H9 (cell line): Measurements from ENCODE around the gene RC3H1. TPM values are rescaled to one million over a fixed set of nuclear protein-coding genes. Genes with fewer than 3 reads are reported as not detected.

Experiments
- DNase-seq: peaks from one replicate; pipeline ENCODE4 v3.0.0-alpha.2; 2017
- H2AFZ ChIP-seq: one replicate; pipeline ENCODE4 v1.6.1; 2013; ENCODE audit warnings: mild to moderate bottlenecking, low read length, control low read depth, moderate library complexity
- H2AK5ac ChIP-seq: 2 replicates; pipeline ENCODE4 v1.6.1; 2013; ENCODE audit warnings: low read length, control low read depth, mixed read lengths; ENCODE audit not compliant: insufficient read length
- H2BK120ac ChIP-seq: one replicate; pipeline ENCODE4 v1.6.1; 2013; ENCODE audit warnings: low read depth, mild to moderate bottlenecking, low read length, control low read depth, inconsistent platforms; ENCODE audit not compliant: poor library complexity, severe bottlenecking
- H2BK12ac ChIP-seq: 2 replicates; pipeline ENCODE4 v1.6.1; 2013; ENCODE audit warnings: low read length, control low read depth, mixed read lengths, low read depth; ENCODE audit not compliant: insufficient read length
- H2BK15ac ChIP-seq: 2 replicates; pipeline ENCODE4 v1.6.1; 2013; ENCODE audit warnings: low read depth, low read length, control low read depth
- H2BK20ac ChIP-seq: one replicate; pipeline ENCODE4 v1.6.1; 2013; ENCODE audit warnings: low read depth, mild to moderate bottlenecking, low read length, control low read depth, inconsistent platforms; ENCODE audit not compliant: poor library complexity, severe bottlenecking
- H2BK5ac ChIP-seq: 2 replicates; pipeline ENCODE4 v1.6.1; 2013; ENCODE audit warnings: low read length, control low read depth, mixed read lengths; ENCODE audit not compliant: insufficient read length
- H3K14ac ChIP-seq: 2 replicates; pipeline ENCODE4 v1.6.1; 2013; ENCODE audit warnings: low read length, control low read depth; ENCODE audit not compliant: insufficient read depth
- H3K18ac ChIP-seq: 2 replicates; pipeline ENCODE4 v1.6.1; 2013; ENCODE audit warnings: low read depth, mild to moderate bottlenecking, mixed read lengths, low read length, control low read depth; ENCODE audit not compliant: insufficient read length
- H3K23ac ChIP-seq: 2 replicates; pipeline ENCODE4 v1.6.1; 2013; ENCODE audit warnings: low read length, control low read depth, mixed read lengths, low read depth; ENCODE audit not compliant: insufficient read length
- H3K23me2 ChIP-seq: 2 replicates; pipeline ENCODE4 v1.6.1; 2013; ENCODE audit warnings: low read depth, mild to moderate bottlenecking, mixed read lengths, low read length, control low read depth; ENCODE audit not compliant: insufficient read length, poor library complexity, severe bottlenecking
- H3K27ac ChIP-seq: 2 replicates; pipeline ENCODE4 v1.5.1; 2013; ENCODE audit warnings: low read length, control low read depth, mixed read lengths, low read depth; ENCODE audit not compliant: insufficient read length
- H3K27me3 ChIP-seq: 2 replicates; pipeline ENCODE4 v1.6.1; 2013; ENCODE audit warnings: low read length, control low read depth, inconsistent platforms; ENCODE audit not compliant: insufficient read depth
- H3K4ac ChIP-seq: 2 replicates; pipeline ENCODE4 v1.6.1; 2013; ENCODE audit warnings: low read depth, mild to moderate bottlenecking, control low read depth, inconsistent platforms, low read length, moderate library complexity
- H3K4me1 ChIP-seq: 2 replicates; pipeline ENCODE4 v1.6.1; 2013; ENCODE audit warnings: low read length, control low read depth, inconsistent platforms; ENCODE audit not compliant: insufficient read depth
- H3K4me2 ChIP-seq: 2 replicates; pipeline ENCODE4 v1.6.1; 2013; ENCODE audit warnings: low read length, control low read depth, mixed read lengths; ENCODE audit not compliant: insufficient read length, insufficient read depth
- H3K56ac ChIP-seq: 2 replicates; pipeline ENCODE4 v1.6.1; 2013; ENCODE audit warnings: low read depth, mild to moderate bottlenecking, mixed read lengths, low read length, control low read depth; ENCODE audit not compliant: insufficient read length
- H3K79me1 ChIP-seq: 2 replicates; pipeline ENCODE4 v1.6.1; 2013; ENCODE audit warnings: low read depth, mild to moderate bottlenecking, moderate library complexity, low read length, control low read depth, inconsistent platforms; ENCODE audit not compliant: insufficient read depth, poor library complexity, severe bottlenecking
- H3K79me2 ChIP-seq: 2 replicates; pipeline ENCODE4 v1.6.1; 2013; ENCODE audit warnings: low read length, control low read depth, inconsistent platforms; ENCODE audit not compliant: insufficient read depth
- H3K9ac ChIP-seq: 2 replicates; pipeline ENCODE4 v1.6.1; 2013; ENCODE audit warnings: low read length, control low read depth, mixed read lengths; ENCODE audit not compliant: insufficient read length; ENCODE audit errors: extremely low read depth
- H3K9me3 ChIP-seq: one replicate; pipeline ENCODE4 v1.6.1; 2013; ENCODE audit warnings: low read depth, low read length, inconsistent platforms; ENCODE audit not compliant: control insufficient read depth
- H3T11ph ChIP-seq: one replicate; pipeline ENCODE4 v1.6.1; 2013; ENCODE audit warnings: mild to moderate bottlenecking, low read length, control low read depth, inconsistent platforms
- H4K20me1 ChIP-seq: one replicate; pipeline ENCODE4 v1.6.1; 2013; ENCODE audit not compliant: control insufficient read depth, insufficient read length, insufficient read depth
- H4K5ac ChIP-seq: 2 replicates; pipeline ENCODE4 v1.6.1; 2013; ENCODE audit warnings: low read depth, mild to moderate bottlenecking, mixed read lengths, low read length, control low read depth; ENCODE audit not compliant: insufficient read length
- H4K8ac ChIP-seq: replicated peaks from 2 replicates; pipeline ENCODE4 v1.6.1; 2013; ENCODE audit warnings: low read length, control low read depth, mixed read lengths, low read depth; ENCODE audit not compliant: insufficient read length
- H4K91ac ChIP-seq: 2 replicates; pipeline ENCODE4 v1.6.1; 2013; ENCODE audit warnings: low read depth, mild to moderate bottlenecking, moderate library complexity, mixed read lengths, low read length, control low read depth; ENCODE audit not compliant: insufficient read length
- H3K27ac Mint-ChIP-seq, 3 experiments: 2 replicates in 2 of 3; 3 replicates in 1 of 3; pipeline ENCODE4 v1.8.0; 2020 to 2021; ENCODE audit warnings: mixed read lengths in 3 of 3, mild to moderate bottlenecking in 1 of 3, moderate library complexity in 1 of 3
- H3K27me3 Mint-ChIP-seq: 2 replicates; pipeline ENCODE4 v1.8.0; 2021; ENCODE audit warnings: low read depth, mild to moderate bottlenecking, moderate library complexity, mixed read lengths
- H3K36me3 Mint-ChIP-seq, 3 experiments: 2 replicates in 2 of 3; 3 replicates in 1 of 3; pipeline ENCODE4 v1.8.0; 2020 to 2021; ENCODE audit warnings: low read depth in 3 of 3, mixed read lengths in 3 of 3; ENCODE audit not compliant: insufficient read depth in 1 of 3
- H3K4me1 Mint-ChIP-seq, 2 experiments: 2 replicates each; pipeline ENCODE4 v1.8.0; 2020; ENCODE audit warnings: mixed read lengths in 2 of 2
- H3K4me3 Mint-ChIP-seq, 2 experiments: 2 replicates in 1 of 2; 3 replicates in 1 of 2; pipeline ENCODE4 v1.8.0; 2020 to 2021; ENCODE audit warnings: mild to moderate bottlenecking in 2 of 2, mixed read lengths in 2 of 2, moderate library complexity in 1 of 2
- H3K9me3 Mint-ChIP-seq, 2 experiments: 2 replicates in 1 of 2; 3 replicates in 1 of 2; pipeline ENCODE4 v1.8.0; 2020; ENCODE audit warnings: mild to moderate bottlenecking in 2 of 2, mixed read lengths in 2 of 2, moderate library complexity in 1 of 2
- WGBS: extraction: QIAGEN DNeasy Blood & Tissue Kit; methylation state at CpG from one replicate; pipeline ENCODE4 v1.1.7; 2013; ENCODE audit warnings: missing lambda C conversion rate, low lambda C conversion rate, mixed read lengths; ENCODE audit not compliant: insufficient read length; ENCODE audit errors: extremely low coverage; 5-methylcytosine and 5-hydroxymethylcytosine counted together
- total RNA-seq: library from RNA; stranded (reverse); gene quantifications from 2 replicates; pipeline ENCODE4 v1.2.1, GENCODE V29; 2021
- TF ChIP-seq, protein P1 (sequence below): fragments of 200-600 bp; sonication (generic); conservative IDR thresholded peaks from 3 replicates; pipeline ENCODE4 v1.8.0; 2021; ENCODE audit warnings: antibody characterized with exemption, mild to moderate bottlenecking

RC3H1 gene
- total RNA-seq, 1 experiment from 2014 or later = 36.1 TPM

DNA sequence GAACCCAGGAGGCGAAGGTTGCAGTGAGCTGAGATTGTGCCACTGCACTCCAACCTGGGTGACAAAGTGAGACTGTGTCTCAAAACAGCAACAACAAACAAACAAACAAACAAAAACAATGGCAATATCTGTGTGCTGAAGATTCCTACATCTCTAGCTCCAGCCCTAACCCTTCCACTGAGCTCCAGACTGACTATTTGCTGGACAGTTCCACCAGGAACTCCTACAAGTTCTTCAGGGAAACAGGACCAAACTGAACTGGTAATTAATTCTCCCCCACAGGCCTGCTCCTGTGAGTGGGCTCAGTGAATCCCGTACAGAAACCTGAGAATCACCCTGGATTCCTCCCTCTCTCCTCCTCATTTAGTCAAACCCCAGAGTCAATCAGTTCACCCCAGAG lies 106.6 kb downstream of the RC3H1 start:
- H4K20me1 ChIP-seq = no peaks in the 10 kb centered on the region
- no peak overlapping the region for H3K9ac ChIP-seq
- no peaks in the 10 kb centered on the region for H3K27me3 ChIP-seq
- no peak overlapping the region for H4K8ac ChIP-seq
- Mint-ChIP-seq H3K27ac (no peak overlapping the region), H3K9me3 (no peaks in the 10 kb centered on the region), H3K27me3 (peaks cover 3% of the 10 kb centered on the region; the same call in 1 of the 2 replicates), H3K36me3 (no peaks in the 10 kb centered on the region), H3K4me3 (no peak overlapping the region), H3K4me1 (no peaks in the 10 kb centered on the region)
- TF ChIP-seq, protein P1, sequence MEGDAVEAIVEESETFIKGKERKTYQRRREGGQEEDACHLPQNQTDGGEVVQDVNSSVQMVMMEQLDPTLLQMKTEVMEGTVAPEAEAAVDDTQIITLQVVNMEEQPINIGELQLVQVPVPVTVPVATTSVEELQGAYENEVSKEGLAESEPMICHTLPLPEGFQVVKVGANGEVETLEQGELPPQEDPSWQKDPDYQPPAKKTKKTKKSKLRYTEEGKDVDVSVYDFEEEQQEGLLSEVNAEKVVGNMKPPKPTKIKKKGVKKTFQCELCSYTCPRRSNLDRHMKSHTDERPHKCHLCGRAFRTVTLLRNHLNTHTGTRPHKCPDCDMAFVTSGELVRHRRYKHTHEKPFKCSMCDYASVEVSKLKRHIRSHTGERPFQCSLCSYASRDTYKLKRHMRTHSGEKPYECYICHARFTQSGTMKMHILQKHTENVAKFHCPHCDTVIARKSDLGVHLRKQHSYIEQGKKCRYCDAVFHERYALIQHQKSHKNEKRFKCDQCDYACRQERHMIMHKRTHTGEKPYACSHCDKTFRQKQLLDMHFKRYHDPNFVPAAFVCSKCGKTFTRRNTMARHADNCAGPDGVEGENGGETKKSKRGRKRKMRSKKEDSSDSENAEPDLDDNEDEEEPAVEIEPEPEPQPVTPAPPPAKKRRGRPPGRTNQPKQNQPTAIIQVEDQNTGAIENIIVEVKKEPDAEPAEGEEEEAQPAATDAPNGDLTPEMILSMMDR = no peak
- H3K4me1 ChIP-seq = no peaks in the 10 kb centered on the region
- no peak overlapping the region for H3K4ac ChIP-seq
- WGBS = no CpG with 5 or more reads among the region's 2 CpGs
- H2BK120ac ChIP-seq = no peak overlapping the region
- H3K9me3 ChIP-seq = no peaks in the 10 kb centered on the region
- no peak overlapping the region for H2AFZ ChIP-seq
- H3K79me2 ChIP-seq = no peaks in the 10 kb centered on the region
- H3K27ac ChIP-seq = no peak overlapping the region
- H2BK12ac ChIP-seq = no peak overlapping the region
- no peak overlapping the region for H2BK20ac ChIP-seq
- no peak overlapping the region for H3T11ph ChIP-seq
- H3K18ac ChIP-seq = no peak overlapping the region
- no peak overlapping the region for H3K56ac ChIP-seq
- H3K23me2 ChIP-seq = no peaks in the 10 kb centered on the region
- no peak overlapping the region for H2AK5ac ChIP-seq
- no peak overlapping the region for H3K14ac ChIP-seq
- H3K23ac ChIP-seq = no peak overlapping the region
- no peak overlapping the region for H4K5ac ChIP-seq
- no peak overlapping the region for H3K4me2 ChIP-seq
- no peak overlapping the region for H2BK5ac ChIP-seq
- H2BK15ac ChIP-seq = no peak overlapping the region
- no peak for DNase-seq
- no peaks in the 10 kb centered on the region for H3K79me1 ChIP-seq
- H4K91ac ChIP-seq = no peak overlapping the region
